HG02870 (cell line): ENCODE results near the gene REST.
A peak's percentile ranks its signal among the peaks of the same experiment; 100 is the strongest.
"Not testable (repeated sequence)": the region's sequence is repeated elsewhere in the genome, so short reads cannot be mapped to it uniquely, and the experiment has no call there.

Experiments used
- ATAC-seq: cut with Tn5 transposase; IDR thresholded peaks from one replicate; pipeline ENCODE4 v1.9.1; 2021; ENCODE audit warnings: mild to moderate bottlenecking, moderate library complexity; ENCODE audit not compliant: unreplicated experiment

The REST gene

DNA sequence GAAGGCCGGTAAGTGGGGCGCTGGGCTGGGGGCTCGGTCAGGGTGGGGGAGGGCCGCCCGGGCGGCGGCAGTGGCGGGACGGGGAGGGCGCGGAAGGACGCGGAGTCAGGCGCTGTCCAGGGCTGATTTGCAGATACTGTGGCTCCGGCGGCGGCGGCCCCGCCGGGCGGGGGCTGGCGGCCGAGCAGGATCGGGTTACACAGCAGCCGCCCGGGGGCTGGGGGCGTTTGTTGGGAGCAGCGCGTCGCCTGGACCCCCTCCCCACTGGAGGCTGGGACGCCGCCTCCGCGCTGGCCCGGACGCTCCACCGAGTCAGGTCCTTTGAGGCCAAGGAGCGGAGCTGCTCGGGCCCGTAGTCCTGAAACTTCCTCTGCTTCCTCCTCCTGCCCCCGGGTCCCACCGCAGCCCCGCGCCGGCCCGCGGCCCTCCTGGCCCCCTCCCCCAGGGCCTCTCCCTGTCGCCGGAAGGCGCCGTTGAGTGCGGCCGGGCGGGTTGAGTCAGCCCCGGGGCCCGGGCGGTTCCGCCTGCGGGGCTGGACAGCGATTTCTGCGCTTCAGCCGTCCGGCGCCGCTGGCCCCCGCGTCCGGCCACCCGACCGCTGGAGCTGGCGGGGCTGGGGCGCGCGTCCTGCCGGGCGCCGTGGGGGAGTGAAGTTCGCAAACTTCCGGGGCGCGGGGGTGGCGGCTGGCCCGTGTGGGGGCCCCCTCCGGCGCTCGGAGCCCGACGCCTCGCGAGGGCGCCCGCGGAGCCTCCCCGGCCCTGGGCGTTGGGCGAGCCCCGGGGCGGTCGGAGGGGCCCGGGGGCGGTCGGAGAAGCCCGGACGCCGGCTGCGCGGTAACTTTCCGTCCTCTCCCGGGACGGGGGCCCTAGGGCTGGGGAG is 746 bp downstream of the REST start:
- peak; percentile 50 for ATAC-seq

GRCh38 chr4:56909086-56909894 is 1.6 kb downstream of the REST start:
- peak; percentile 33 for ATAC-seq

- no peak for ATAC-seq
These were observed 2.7 kb downstream of the REST start for GRCh38 chr4:56910172-56910967.

- peak; percentile 41 for ATAC-seq
These were observed 6.6 kb downstream of the REST start for GRCh38 chr4:56914336-56914735.

DNA sequence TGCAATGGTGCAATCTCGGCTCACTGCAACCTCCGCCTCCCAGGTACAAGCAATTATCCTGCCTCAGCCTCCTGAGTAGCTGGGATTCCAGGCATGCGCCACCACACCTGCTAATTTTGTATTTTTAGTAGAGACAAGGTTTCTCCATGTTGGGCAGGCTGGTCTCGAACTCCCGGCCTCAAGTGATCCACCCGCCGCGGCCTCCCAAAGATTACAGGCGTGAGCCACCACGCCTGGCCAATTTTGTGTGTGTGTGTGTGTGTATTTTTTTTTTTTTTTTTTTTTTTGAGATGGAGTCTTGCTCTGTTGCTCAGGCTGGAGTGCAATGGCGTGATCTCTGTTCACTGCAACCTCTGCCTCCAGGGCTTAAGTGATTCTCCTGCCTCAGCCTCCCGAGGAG is 7.3 kb downstream of the REST start:
- not testable (repeated sequence) for ATAC-seq

- ATAC-seq, result no peak
These were observed 19.5 kb downstream of the REST start for GRCh38 chr4:56927196-56927595.

DNA sequence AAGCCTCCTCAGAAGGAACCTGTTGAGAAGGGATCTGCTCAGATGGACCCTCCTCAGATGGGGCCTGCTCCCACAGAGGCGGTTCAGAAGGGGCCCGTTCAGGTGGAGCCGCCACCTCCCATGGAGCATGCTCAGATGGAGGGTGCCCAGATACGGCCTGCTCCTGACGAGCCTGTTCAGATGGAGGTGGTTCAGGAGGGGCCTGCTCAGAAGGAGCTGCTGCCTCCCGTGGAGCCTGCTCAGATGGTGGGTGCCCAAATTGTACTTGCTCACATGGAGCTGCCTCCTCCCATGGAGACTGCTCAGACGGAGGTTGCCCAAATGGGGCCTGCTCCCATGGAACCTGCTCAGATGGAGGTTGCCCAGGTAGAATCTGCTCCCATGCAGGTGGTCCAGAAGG is 22.9 kb downstream of the REST start:
- ATAC-seq, result no peak

DNA sequence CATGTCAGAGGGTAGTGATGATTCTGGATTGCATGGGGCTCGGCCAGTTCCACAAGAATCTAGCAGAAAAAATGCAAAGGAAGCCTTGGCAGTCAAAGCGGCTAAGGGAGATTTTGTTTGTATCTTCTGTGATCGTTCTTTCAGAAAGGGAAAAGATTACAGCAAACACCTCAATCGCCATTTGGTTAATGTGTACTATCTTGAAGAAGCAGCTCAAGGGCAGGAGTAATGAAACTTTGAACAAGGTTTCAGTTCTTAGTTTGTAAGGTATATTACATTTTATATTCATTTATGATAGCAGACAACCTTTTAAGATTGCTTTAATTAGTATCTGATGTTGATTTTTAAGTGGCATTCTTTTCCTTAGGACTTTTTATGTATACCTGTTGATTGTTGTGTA is 24.2 kb downstream of the REST start:
- ATAC-seq, result no peak

- ATAC-seq, result no peak
These were observed 29.6 kb downstream of the REST start for GRCh38 chr4:56937262-56937661.

DNA sequence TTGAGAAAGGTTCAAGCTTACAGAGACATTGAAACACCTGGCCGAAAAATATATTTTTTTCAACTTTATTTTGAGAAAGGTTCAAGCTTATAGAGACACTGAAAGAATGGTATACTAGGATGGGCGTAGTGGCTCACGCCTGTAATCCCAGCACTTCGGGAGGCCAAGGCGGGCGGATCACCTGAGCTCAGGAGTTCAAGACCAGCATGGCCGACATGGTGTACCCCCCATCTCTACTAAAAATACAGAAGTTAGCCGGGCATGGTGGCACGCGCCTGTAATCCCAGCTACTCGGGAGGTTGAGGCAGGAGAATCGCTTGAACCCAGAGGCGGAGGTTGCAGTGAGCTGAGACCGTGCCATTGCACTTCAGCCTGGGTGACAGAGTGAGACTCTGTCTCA is 32.1 kb downstream of the REST start:
- not testable (repeated sequence) for ATAC-seq

DNA sequence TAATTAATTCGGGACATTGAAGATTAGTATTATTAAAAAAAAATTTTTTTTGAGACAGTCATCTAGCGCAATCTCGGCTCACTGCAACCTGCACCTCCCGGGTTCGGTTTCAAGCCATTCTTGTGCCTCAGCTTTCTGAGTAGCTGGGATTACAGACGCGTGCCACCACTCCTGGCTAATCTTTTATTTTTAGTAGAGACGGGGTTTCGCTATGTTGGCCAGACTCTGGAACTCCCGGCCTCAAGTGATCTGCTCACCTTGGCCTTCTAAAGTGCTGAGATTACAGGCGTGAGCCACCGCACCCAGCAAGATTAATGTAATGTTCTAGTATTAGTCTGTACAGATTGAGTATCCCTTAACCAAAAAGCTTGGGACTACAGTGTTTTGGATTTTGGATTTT is 32.7 kb downstream of the REST start:
- ATAC-seq, result no peak

DNA sequence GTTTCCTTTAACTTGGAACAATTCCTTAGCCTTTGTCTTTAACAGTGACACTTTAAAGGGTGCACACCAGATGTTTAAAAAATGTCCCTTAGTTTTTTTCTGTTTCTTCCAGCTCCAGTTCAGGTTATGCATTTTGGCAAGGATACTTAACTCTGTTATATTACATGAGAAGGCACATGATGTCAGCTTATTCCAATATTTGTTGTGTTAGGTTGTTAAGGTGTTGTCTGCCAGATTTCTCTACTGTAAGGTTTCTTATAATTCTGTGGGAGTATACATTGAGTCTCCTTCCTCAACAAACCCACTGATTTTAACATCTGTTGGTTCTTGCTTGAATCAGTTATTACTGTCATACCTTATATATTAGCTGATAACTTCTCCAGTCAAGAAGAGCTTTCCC is 33.3 kb downstream of the REST start:
- no peak for ATAC-seq

- ATAC-seq, result no peak
These were observed 33.7 kb downstream of the REST start for GRCh38 chr4:56941403-56941802.

DNA sequence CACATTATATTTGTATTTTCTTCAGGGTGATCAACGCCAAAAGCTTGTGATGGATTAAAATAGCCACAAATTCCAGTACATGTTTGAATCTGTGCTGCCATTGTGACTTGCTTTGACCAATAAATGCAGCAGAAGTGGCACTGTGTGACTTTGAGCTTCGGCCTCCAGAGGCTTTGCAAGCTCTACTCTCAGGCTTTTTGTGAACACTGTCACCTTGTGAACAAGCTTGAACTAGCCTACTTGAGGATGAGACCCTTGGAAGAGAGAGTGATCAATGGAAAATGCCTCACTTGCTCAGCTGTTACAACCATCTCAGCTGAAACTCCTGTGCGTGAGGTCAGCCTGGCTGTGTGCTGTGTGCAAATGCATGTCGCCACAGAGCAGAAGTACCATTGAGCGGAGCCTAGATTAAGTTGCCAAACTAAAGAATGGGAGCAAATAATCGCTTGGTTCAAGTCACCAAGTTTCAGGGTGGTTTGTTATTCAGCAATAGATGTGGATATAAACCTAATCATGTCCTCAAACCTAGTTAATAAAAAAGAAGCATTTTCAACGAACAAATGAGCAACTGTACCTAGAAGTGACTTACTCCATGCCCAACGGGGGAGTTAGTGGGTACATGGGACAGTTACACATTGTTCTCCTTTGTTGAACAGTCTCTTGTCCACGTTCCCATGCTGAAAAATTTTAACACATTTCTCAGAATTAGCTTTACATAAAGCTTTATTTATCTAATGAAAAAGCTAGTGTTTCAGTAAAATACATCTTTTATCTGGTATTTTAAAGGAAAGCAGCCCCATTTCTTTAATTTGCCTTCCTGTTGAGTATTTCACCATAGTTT is 46.2 kb downstream of the REST start:
- no peak for ATAC-seq

GRCh38 chr4:56958111-56958517 is 50.4 kb downstream of the REST start:
- no peak for ATAC-seq

GRCh38 chr4:56959100-56959499 is 51.4 kb downstream of the REST start:
- no peak for ATAC-seq

DNA sequence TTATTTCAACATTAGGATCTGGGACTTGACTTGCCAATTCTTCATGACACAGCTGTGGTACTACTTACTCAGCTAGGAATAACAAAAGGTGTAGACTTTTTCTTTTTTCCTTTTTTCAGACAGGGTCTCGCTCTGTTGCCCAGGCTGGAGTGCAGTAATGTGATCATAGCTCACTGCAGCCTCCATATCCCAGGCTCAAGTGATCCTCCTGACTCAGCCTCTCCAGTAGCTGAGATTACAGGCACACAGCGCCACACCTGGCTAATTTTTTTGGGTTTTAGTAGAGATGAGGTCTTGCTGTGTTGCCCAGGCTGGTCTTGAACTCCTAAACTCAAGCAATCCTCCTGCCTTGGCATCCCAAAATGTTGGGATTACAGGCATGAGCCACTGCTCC is 53.4 kb downstream of the REST start:
- no peak for ATAC-seq

- ATAC-seq, result no peak
These were observed 63.7 kb downstream of the REST start for GRCh38 chr4:56971383-56971782.

- no peak for ATAC-seq
These were observed 64.7 kb downstream of the REST start for GRCh38 chr4:56972389-56972788.

DNA sequence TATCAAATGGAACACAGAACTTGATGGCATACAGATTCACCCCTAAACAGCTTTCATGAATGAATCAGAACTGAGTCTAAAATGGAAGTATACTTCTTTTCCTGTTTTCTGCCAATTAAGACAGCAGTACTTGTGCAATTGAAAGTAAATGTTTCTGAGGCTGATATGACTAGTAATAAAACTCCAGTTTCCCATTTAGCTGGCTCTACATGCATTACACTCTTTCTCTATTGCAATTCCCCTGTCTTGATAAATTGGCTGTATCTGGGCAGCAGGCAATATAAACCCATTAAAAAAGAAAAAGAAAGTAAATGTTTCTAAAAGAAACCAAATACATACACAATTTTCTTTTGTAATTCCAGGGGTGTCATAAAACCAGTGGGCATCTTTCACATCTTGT is 65.1 kb downstream of the REST start:
- ATAC-seq, result no peak
